Esophagus muscularis mucosa (tissue), 4 donors: ENCODE measurements around the gene ANKRD40CL. TPM values are rescaled to one million over a fixed set of nuclear protein-coding genes. Genes with fewer than 3 reads are reported as not detected.
A peak's percentile ranks its signal among the peaks of the same experiment; 100 is the strongest.
"Not testable (repeated sequence)": the region's sequence is repeated elsewhere in the genome, so short reads cannot be mapped to it uniquely, and the experiment has no call there.

Experiments used
- DNase-seq: peaks from one replicate; pipeline ENCODE4 v3.0.0-alpha.2; 2017; ENCODE audit errors: extremely low spot score
- H3K27ac ChIP-seq, 4 donors: fragments of 200-600 bp; sonication (generic); replicated peaks in 1 of 4; 1 replicate in 3 of 4; 2 replicates in 1 of 4; pipeline ENCODE4 v1.5.1; 2016 to 2019; ENCODE audit warnings: mild to moderate bottlenecking in 1 of 4
- H3K27me3 ChIP-seq, 4 donors: fragments of 200-600 bp; sonication (generic); one replicate each; pipeline versions ENCODE4 v1.5.1 to v1.6.0; 2016 to 2019
- H3K36me3 ChIP-seq, 4 donors: fragments of 200-600 bp; sonication (generic); one replicate each; pipeline ENCODE4 v1.5.1; 2016 to 2019
- H3K4me1 ChIP-seq, 4 donors: fragments of 200-600 bp; sonication (generic); one replicate each; pipeline ENCODE4 v1.5.1; 2016 to 2019
- H3K4me3 ChIP-seq, 4 donors: fragments of 200-600 bp; sonication (generic); 1 replicate in 2 of 4; 2 replicates in 2 of 4; pipeline ENCODE4 v1.5.1; 2016 to 2019; ENCODE audit warnings: mild to moderate bottlenecking in 4 of 4, moderate library complexity in 1 of 4
- H3K9me3 ChIP-seq, 4 donors: fragments of 200-600 bp; sonication (generic); 1 replicate in 3 of 4; 2 replicates in 1 of 4; pipeline ENCODE4 v1.5.1; 2016 to 2019
- CTCF ChIP-seq, 3 experiments: fragments of 200-600 bp in 2 of 3; fragments of 450-650 bp in 1 of 3; sonication (generic) in 2 of 3; IDR thresholded peaks; one replicate each; pipeline ENCODE4 v1.5.1; 2017 to 2019; ENCODE audit warnings: antibody characterized with exemption in 3 of 3, mild to moderate bottlenecking in 2 of 3, moderate library complexity in 1 of 3
- EP300 ChIP-seq: sonication (generic); formaldehyde crosslinking; IDR thresholded peaks from one replicate; pipeline ENCODE4 v1.6.1; 2017; ENCODE audit warnings: antibody characterized with exemption
- POLR2A ChIP-seq: fragments of 450-650 bp; IDR thresholded peaks from one replicate; pipeline ENCODE4 v1.6.1; 2017; ENCODE audit warnings: antibody characterized with exemption, moderate library complexity, mild to moderate bottlenecking, low read depth
- POLR2AphosphoS5 ChIP-seq, 2 donors: sonication (generic); formaldehyde crosslinking; IDR thresholded peaks; one replicate each; pipeline ENCODE4 v1.6.1; 2017; ENCODE audit warnings: antibody characterized with exemption in 2 of 2
- WGBS: methylation state at CpG from one replicate; pipeline ENCODE4 v1.1.5; 2018; 5-methylcytosine and 5-hydroxymethylcytosine counted together
- intact Hi-C: fragments of 100-400 bp; cut with DNase I; formaldehyde crosslinking; loops from one replicate; pipeline ENCODE4 v1.15.1; 2023
- total RNA-seq, 4 donors: library from RNA; depleted of rRNA; stranded (reverse); fragments of >200 nt; gene quantifications; one replicate each; pipeline versions ENCODE4 v1.1.0 to v1.2.1, GENCODE V29; 2016

Gene ANKRD40CL
- total RNA-seq, 4 donors from 2014 or later: 0.11 TPM; not detected in 3

DNA sequence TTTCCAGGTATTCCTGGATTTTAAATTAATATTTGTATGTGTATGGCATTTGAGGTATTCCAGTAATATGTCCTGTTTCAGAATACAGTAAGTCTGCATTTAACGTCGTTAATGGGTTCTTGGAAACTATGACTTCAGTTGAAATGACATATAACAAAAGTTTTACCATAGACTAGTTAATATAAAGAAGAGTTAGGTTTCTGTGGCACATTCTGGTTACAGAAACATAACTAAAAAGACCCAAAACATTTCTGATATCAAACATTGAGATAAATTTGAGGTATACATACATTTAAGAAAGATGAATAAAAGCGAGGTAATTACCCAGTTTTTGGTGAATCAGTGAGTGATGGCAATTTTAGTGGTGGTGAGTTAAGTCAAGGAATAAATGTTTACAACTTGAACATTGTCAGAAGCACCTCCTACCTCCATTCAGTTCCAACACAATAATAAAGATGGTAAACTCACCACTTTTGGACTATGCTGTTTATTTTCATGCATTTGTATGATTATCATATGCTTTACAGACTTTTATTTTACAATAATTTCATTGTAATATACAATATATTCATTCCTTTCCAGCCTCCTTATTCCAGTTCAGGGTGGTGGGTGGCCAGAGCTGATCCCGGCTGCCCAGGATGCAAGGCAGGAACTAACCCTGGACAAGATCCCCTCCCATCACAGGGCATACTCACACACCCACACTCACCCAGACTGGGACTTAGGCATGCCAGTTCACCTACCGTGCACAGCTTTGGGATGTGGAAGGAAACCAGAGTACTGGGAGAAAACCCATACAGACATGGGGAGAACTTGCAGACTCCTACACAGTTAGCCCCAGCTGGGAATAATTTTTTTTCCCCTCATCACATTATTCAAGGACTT is 38.2 kb downstream of the ANKRD40CL start:
- H3K4me3 ChIP-seq: no peak overlapping the region
- no peak overlapping the region for H3K27ac ChIP-seq
- TF ChIP-seq POLR2AphosphoS5 (IDR thresholded peaks at IDR 0.05) (no peak), EP300 (no peak), POLR2A (no peak), CTCF (IDR thresholded peaks at IDR 0.05) (no peak)
- no peaks in the 10 kb centered on the region for H3K36me3 ChIP-seq
- WGBS: 62% methylated on average over 5 of the region's 5 CpGs
- DNase-seq: peak; percentile 74
- intact Hi-C loops: no loop called here
- peaks cover 63 to 96% (median 91%) of the 10 kb centered on the region in 4 donors for H3K4me1 ChIP-seq
- H3K9me3 ChIP-seq: no peaks in the 10 kb centered on the region
- H3K27me3 ChIP-seq: no peaks in the 10 kb centered on the region

DNA sequence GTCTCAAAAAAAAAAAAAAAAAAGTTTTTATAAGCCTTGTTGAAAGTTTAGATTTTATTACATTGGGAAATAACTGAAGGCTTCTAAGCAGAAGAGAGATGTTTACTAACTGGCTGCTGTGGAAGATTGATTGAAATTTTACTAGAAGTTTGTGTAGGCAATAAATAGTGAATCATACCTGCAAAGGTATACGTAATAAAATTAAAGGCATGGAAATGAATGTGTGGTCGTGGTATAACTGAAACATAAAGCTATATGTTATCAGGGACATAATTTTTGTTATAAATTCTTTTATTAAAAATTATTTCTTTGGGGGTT is 39.2 kb downstream of the ANKRD40CL start:
- intact Hi-C loops: no loop called here
- 83% methylated on average over 2 of the region's 2 CpGs for WGBS
- TF ChIP-seq POLR2AphosphoS5 (IDR thresholded peaks at IDR 0.05): no peak
- TF ChIP-seq POLR2A: no peak
- TF ChIP-seq CTCF (IDR thresholded peaks at IDR 0.05): no peak
- TF ChIP-seq EP300: no peak
- H3K9me3 ChIP-seq: no peaks in the 10 kb centered on the region
- H3K36me3 ChIP-seq: no peaks in the 10 kb centered on the region
- DNase-seq: no peak
- H3K27me3 ChIP-seq: no peaks in the 10 kb centered on the region
- peaks cover 74 to 98% (median 96%) of the 10 kb centered on the region in 4 donors for H3K4me1 ChIP-seq
- no peak overlapping the region for H3K4me3 ChIP-seq
- H3K27ac ChIP-seq: no peak overlapping the region

- H3K36me3 ChIP-seq: no peaks in the 10 kb centered on the region
- peak; percentile 55 for DNase-seq
- WGBS: 74% methylated on average over 12 of the region's 12 CpGs
- intact Hi-C loops: no loop called here
- H3K27ac ChIP-seq: no peak overlapping the region
- no peaks in the 10 kb centered on the region for H3K27me3 ChIP-seq
- H3K4me1 ChIP-seq: peaks cover 82 to 100% (median 98%) of the 10 kb centered on the region in 4 donors
- no peak for TF ChIP-seq POLR2AphosphoS5 (IDR thresholded peaks at IDR 0.05)
- TF ChIP-seq POLR2A: no peak
- no peak for TF ChIP-seq EP300
- H3K9me3 ChIP-seq: no peaks in the 10 kb centered on the region
- no peak overlapping the region for H3K4me3 ChIP-seq
These were observed 41.3 kb downstream of the ANKRD40CL start for GRCh38 chr17:50725769-50726655.

- H3K4me3 ChIP-seq, intact Hi-C loops, H3K27me3 ChIP-seq, DNase-seq, H3K36me3 ChIP-seq, H3K27ac ChIP-seq, H3K9me3 ChIP-seq: not testable (repeated sequence)
- WGBS: 85% methylated on average over 6 of the region's 6 CpGs
- H3K4me1 ChIP-seq: peaks cover 74 to 93% (median 90%) of the 10 kb centered on the region in 4 donors
These were observed 42.7 kb downstream of the ANKRD40CL start for GRCh38 chr17:50724622-50725021.

DNA sequence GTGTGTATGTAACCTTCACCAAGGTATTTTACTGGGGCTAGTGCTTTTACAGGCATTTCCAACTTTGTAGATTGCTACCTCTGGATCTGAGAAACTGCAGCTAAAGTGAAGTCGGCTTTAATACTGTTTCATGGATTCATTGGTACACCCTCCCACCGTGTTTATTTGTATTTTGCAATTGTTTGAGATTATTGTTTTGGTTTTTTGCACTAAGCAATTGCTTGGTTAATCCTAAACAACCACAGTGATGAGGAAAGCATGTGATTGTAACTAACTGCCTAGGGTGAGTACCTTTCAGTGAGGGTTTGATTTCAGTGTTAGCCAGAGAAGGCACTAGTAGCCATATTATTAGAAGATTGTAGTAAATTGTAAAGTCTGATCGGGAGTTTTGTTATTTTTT is 44.6 kb downstream of the ANKRD40CL start:
- TF ChIP-seq POLR2AphosphoS5 (IDR thresholded peaks at IDR 0.05) (no peak), EP300 (no peak), CTCF (IDR thresholded peaks at IDR 0.05) (no peak), POLR2A (no peak)
- whole genome bisulfite sequencing: 39% methylated on average over 3 of the region's 3 CpGs
- DNase-seq: no peak
- Histone ChIP-seq H3K27me3 (no peaks in the 10 kb centered on the region), H3K9me3 (no peaks in the 10 kb centered on the region), H3K27ac (peak overlapping the region in 1 of 4 donors; percentile 22), H3K36me3 (no peaks in the 10 kb centered on the region), H3K4me1 (peaks cover 70 to 78% (median 78%) of the 10 kb centered on the region in 4 donors), H3K4me3 (peak overlapping the region in 2 of 4 donors; percentile 3)
- intact Hi-C loops: no loop called here
